ENCODE data around the gene ZNF274. TPM values are rescaled to one million over a fixed set of nuclear protein-coding genes. Genes with fewer than 3 reads are reported as not detected.
"Not testable (repeated sequence)": the region's sequence is repeated elsewhere in the genome, so short reads cannot be mapped to it uniquely, and the experiment has no call there.

ZNF274 gene
- polyA plus RNA-seq, 1 of the 3 experiments (the other 2 are of a cell fraction), result 3.1 TPM

DNA sequence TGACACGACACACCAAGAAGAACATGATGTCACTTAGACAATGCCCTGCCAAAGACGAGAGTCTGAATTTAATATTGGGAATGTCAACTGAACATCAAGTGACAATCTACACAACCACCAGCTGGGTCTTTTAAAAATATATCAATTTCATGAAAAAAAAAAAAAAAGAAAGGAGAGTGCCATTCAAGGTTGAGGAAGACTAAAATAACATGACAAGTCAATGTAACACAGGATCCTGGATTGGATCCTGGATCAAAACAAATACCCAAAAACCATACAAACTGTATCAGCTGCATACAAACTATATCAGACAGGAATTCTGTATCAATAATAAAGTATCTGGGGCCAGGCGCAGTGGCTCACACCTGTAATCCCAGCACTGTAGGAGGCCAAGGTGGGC, 37.0 kb upstream of the ZNF274 start:
- CTCF ChIA-PET, result no interaction called here
- TF ChIP-seq PBX3 (IDR thresholded peaks at IDR 0.05) (no peak), EP300 (IDR thresholded peaks at IDR 0.05; ENCODE audit: borderline replicate concordance in 1 of 2, low read depth in 1 of 2, low read length in 1 of 2) (no peak), CHD2 (IDR thresholded peaks at IDR 0.05; ENCODE audit: low read length, partially characterized antibody) (no peak), EZH2phosphoT487 (IDR thresholded peaks at IDR 0.05; ENCODE audit: borderline replicate concordance, low read depth) (no peak), TEAD4 (IDR thresholded peaks at IDR 0.05; ENCODE audit: borderline replicate concordance, insufficient read depth) (no peak), RXRA (IDR thresholded peaks at IDR 0.05; ENCODE audit: borderline replicate concordance, low read depth) (no peak), RCOR1 (IDR thresholded peaks at IDR 0.05; ENCODE audit: low read length) (no peak)
- TF ChIP-seq, protein P1, sequence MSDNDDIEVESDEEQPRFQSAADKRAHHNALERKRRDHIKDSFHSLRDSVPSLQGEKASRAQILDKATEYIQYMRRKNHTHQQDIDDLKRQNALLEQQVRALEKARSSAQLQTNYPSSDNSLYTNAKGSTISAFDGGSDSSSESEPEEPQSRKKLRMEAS (IDR thresholded peaks at IDR 0.05; ENCODE audit: low read depth), result no peak
- TF ChIP-seq, protein P2, sequence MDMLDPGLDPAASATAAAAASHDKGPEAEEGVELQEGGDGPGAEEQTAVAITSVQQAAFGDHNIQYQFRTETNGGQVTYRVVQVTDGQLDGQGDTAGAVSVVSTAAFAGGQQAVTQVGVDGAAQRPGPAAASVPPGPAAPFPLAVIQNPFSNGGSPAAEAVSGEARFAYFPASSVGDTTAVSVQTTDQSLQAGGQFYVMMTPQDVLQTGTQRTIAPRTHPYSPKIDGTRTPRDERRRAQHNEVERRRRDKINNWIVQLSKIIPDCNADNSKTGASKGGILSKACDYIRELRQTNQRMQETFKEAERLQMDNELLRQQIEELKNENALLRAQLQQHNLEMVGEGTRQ (IDR thresholded peaks at IDR 0.05; ENCODE audit: borderline replicate concordance, low read depth, low read length), result no peak
- TF ChIP-seq, protein P3, sequence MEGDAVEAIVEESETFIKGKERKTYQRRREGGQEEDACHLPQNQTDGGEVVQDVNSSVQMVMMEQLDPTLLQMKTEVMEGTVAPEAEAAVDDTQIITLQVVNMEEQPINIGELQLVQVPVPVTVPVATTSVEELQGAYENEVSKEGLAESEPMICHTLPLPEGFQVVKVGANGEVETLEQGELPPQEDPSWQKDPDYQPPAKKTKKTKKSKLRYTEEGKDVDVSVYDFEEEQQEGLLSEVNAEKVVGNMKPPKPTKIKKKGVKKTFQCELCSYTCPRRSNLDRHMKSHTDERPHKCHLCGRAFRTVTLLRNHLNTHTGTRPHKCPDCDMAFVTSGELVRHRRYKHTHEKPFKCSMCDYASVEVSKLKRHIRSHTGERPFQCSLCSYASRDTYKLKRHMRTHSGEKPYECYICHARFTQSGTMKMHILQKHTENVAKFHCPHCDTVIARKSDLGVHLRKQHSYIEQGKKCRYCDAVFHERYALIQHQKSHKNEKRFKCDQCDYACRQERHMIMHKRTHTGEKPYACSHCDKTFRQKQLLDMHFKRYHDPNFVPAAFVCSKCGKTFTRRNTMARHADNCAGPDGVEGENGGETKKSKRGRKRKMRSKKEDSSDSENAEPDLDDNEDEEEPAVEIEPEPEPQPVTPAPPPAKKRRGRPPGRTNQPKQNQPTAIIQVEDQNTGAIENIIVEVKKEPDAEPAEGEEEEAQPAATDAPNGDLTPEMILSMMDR (IDR thresholded peaks at IDR 0.05), result no peak

DNA sequence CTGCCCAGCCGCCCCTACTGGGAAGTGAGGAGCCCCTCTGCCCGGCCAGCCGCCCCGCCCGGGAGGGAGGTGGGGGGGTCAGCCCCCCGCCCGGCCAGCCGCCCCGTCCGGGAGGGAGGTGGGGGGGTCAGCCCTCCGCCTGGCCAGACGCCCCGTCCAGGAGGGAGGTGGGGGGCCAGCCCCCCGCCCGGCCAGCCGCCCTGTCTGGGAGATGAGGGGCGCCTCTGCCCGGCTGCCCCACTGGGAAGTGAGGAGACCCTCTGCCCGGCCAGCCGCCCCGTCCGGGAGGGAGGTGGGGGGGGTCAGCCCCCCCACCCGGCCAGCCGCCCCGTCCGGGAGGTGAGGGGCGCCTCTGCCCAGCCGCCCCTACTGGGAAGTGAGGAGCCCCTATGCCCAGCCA, 35.4 kb upstream of the ZNF274 start:
- CTCF ChIA-PET; H3K4me3 ChIP-seq (ENCODE audit: low read depth in 2 of 2, low read length in 1 of 2); H3F3A ChIP-seq (replicated peaks; ENCODE audit: insufficient read depth); H3K4me1 ChIP-seq (ENCODE audit: control insufficient read depth in 1 of 2, insufficient read depth in 2 of 2, low read depth in 1 of 2, low read length in 1 of 2); H3K4me2 ChIP-seq; H3K27me3 ChIP-seq (ENCODE audit: insufficient read depth); DNase-seq; H2AFZ ChIP-seq (ENCODE audit: low read depth); H3K27ac ChIP-seq (ENCODE audit: low read depth in 2 of 2, low read length in 1 of 2); H3K9ac ChIP-seq; H4K20me1 ChIP-seq (ENCODE audit: insufficient read depth); H3K9me2 ChIP-seq; POLR2A ChIA-PET: not testable (repeated sequence)
- Histone ChIP-seq H3K9me3 (peaks cover 10% of the 10 kb centered on the region), H3K79me2 (ENCODE audit: insufficient read depth) (peaks cover 68% of the 10 kb centered on the region), H3K36me3 (replicated peaks in 1 of 2; ENCODE audit: control insufficient read depth in 1 of 2, insufficient read depth in 2 of 2, low read length in 1 of 2) (peaks cover 2 to 25% of the 10 kb centered on the region in 2 experiments)
- 80% methylated on average over 7 of the region's 28 CpGs for WGBS (ENCODE audit: low lambda C conversion rate)

More for the DNA sequence above, 37.0 kb upstream of the ZNF274 start:
- peaks cover 8 to 41% of the 10 kb centered on the region in 2 experiments for H3K36me3 ChIP-seq (replicated peaks in 1 of 2; ENCODE audit: control insufficient read depth in 1 of 2, insufficient read depth in 2 of 2, low read length in 1 of 2)
- POLR2A ChIA-PET, result no interaction called here
- DNase-seq, result no peak
- H3K79me2 ChIP-seq (ENCODE audit: insufficient read depth), result peaks cover 67% of the 10 kb centered on the region
- peaks cover 10% of the 10 kb centered on the region for H3K9me3 ChIP-seq
- no peak overlapping the region for H3K4me3 ChIP-seq (ENCODE audit: low read depth in 2 of 2, low read length in 1 of 2)
- no peaks in the 10 kb centered on the region for H3K27me3 ChIP-seq (ENCODE audit: insufficient read depth)
- no peak overlapping the region for H2AFZ ChIP-seq (ENCODE audit: low read depth)
- H3K27ac ChIP-seq (ENCODE audit: low read depth in 2 of 2, low read length in 1 of 2), result no peak overlapping the region
- peaks cover 4% of the 10 kb centered on the region for H3F3A ChIP-seq (replicated peaks; ENCODE audit: insufficient read depth)
- no peak overlapping the region for H3K4me2 ChIP-seq
- H3K9ac ChIP-seq, result no peak overlapping the region
- no peaks in the 10 kb centered on the region for H4K20me1 ChIP-seq (ENCODE audit: insufficient read depth)
- no peaks in the 10 kb centered on the region; a peak in 1 of 4 replicates for H3K4me1 ChIP-seq (ENCODE audit: control insufficient read depth in 1 of 2, insufficient read depth in 2 of 2, low read depth in 1 of 2, low read length in 1 of 2)
- no peaks in the 10 kb centered on the region for H3K9me2 ChIP-seq
- WGBS (ENCODE audit: low lambda C conversion rate), result 88% methylated on average over 3 of the region's 3 CpGs
